Measurements from ENCODE around the gene XAF1. TPM values are rescaled to one million over a fixed set of nuclear protein-coding genes. Genes with fewer than 3 reads are reported as not detected.
A peak's percentile ranks its signal among the peaks of the same experiment; 100 is the strongest.

Gene XAF1
- total RNA-seq, 1 experiment from 2014 or later, result 0.20 TPM

- no peak overlapping the region for H3K27ac Mint-ChIP-seq
- ATAC-seq, result peak; percentile 80
Observed at GRCh38 chr17:6800422-6801027, 44.7 kb downstream of the XAF1 start.

GRCh38 chr17:6811510-6811909, 55.7 kb downstream of the XAF1 start:
- ChIA-PET CTCF (interaction anchor here (1.6 kb wide), 1 partner anchor 110 kb away, joined by 3 read pairs; no protein-coding TSS in a partner anchor), POLR2A (no interaction called here)
- no peaks in the 10 kb centered on the region for H3K4me1 Mint-ChIP-seq
- H3K27ac Mint-ChIP-seq, result no peak overlapping the region
- ATAC-seq (no peak), DNase-seq (ENCODE audit: low spot score) (no peak)
- peaks cover 7% of the 10 kb centered on the region for H3K36me3 Mint-ChIP-seq
- H3K4me3 Mint-ChIP-seq, result no peak overlapping the region
- H3K9me3 Mint-ChIP-seq, result peaks cover 23% of the 10 kb centered on the region
- H3K27me3 Mint-ChIP-seq (ENCODE audit: low read depth), result peaks cover 19% of the 10 kb centered on the region
- TF ChIP-seq FOXJ3 (CRISPR knock-in tag; IDR thresholded peaks at IDR 0.05; ENCODE audit: borderline replicate concordance) (no peak), GTF2I (CRISPR knock-in tag; conservative IDR thresholded peaks at IDR 0.05) (no peak), NR1H2 (CRISPR knock-in tag; IDR thresholded peaks at IDR 0.05) (no peak), NR2C2 (CRISPR knock-in tag; IDR thresholded peaks at IDR 0.05) (no peak), ETV6 (CRISPR knock-in tag; IDR thresholded peaks at IDR 0.05) (no peak), ZNF219 (CRISPR knock-in tag; IDR thresholded peaks at IDR 0.05; ENCODE audit: borderline replicate concordance) (no peak), IRF2 (CRISPR knock-in tag; IDR thresholded peaks at IDR 0.05; ENCODE audit: borderline replicate concordance, low read depth) (no peak), ZMAT4 (CRISPR knock-in tag; IDR thresholded peaks at IDR 0.05) (no peak), FOXP4 (CRISPR knock-in tag; IDR thresholded peaks at IDR 0.05) (no peak), HMGXB4 (CRISPR knock-in tag; IDR thresholded peaks at IDR 0.05) (no peak), ESRRA (CRISPR knock-in tag; IDR thresholded peaks at IDR 0.05; ENCODE audit: borderline replicate concordance) (no peak), MYBL2 (CRISPR knock-in tag; IDR thresholded peaks at IDR 0.05) (no peak), OVOL2 (CRISPR knock-in tag; IDR thresholded peaks at IDR 0.05; ENCODE audit: borderline replicate concordance) (no peak)

More at GRCh38 chr17:6800422-6801027, 44.7 kb downstream of the XAF1 start:
- H3K9me3 Mint-ChIP-seq, result no peaks in the 10 kb centered on the region
- H3K27me3 Mint-ChIP-seq (ENCODE audit: low read depth), result peaks cover 12% of the 10 kb centered on the region
- POLR2A ChIA-PET, result no interaction called here
- no peak overlapping the region for H3K4me3 Mint-ChIP-seq
- no peaks in the 10 kb centered on the region for H3K36me3 Mint-ChIP-seq
- H3K4me1 Mint-ChIP-seq, result peaks cover 20% of the 10 kb centered on the region
- TF ChIP-seq HMGXB4 (CRISPR knock-in tag; IDR thresholded peaks at IDR 0.05), result no peak
- no peak for TF ChIP-seq IRF2 (CRISPR knock-in tag; IDR thresholded peaks at IDR 0.05; ENCODE audit: borderline replicate concordance, low read depth)
- TF ChIP-seq AFF4 (CRISPR knock-in tag; IDR thresholded peaks at IDR 0.05; ENCODE audit: borderline replicate concordance), result no peak
- TF ChIP-seq RORB (CRISPR knock-in tag; IDR thresholded peaks at IDR 0.05), result no peak
- TF ChIP-seq NFYB (CRISPR knock-in tag; conservative IDR thresholded peaks at IDR 0.05; ENCODE audit: low read depth), result no peak
- no peak for TF ChIP-seq E2F5 (CRISPR knock-in tag; IDR thresholded peaks at IDR 0.05)
- TF ChIP-seq GABPB1 (CRISPR knock-in tag; IDR thresholded peaks at IDR 0.05), result no peak
- peak; percentile 31 for DNase-seq (ENCODE audit: low spot score)
- CTCF ChIA-PET, result interaction anchor here (0.6 to 2.5 kb wide), 8 partner anchors 24 to 135 kb away, joined by 3 to 7 read pairs (median 4); partner anchors contain the start of genes FBXO39 and SLC13A5
